ENCODE results near the gene NINJ1.

GRCh38 chr9:93091453-93092081, 42.5 kb downstream of the NINJ1 start:
- no peak for TF ChIP-seq CTCF (IDR thresholded peaks at IDR 0.05)
- no peak for TF ChIP-seq EZH2 (IDR thresholded peaks at IDR 0.05; ENCODE audit: borderline replicate concordance, insufficient read depth, low read depth, low read length, poor library complexity, severe bottlenecking)
